GM12874 (cell line): ENCODE measurements around the gene DGKE.

Experiments used
- CTCF ChIP-seq: IDR thresholded peaks from 2 replicates; pipeline ENCODE4 v1.5.1; 2011; ENCODE audit warnings: low read depth, mild to moderate bottlenecking, control low read depth, low read length, moderate library complexity; ENCODE audit not compliant: insufficient read depth

The DGKE gene

GRCh38 chr17:56910509-56911235, 76.7 kb downstream of the DGKE start:
- no peak for TF ChIP-seq CTCF

GRCh38 chr17:56912105-56912999, 78.4 kb downstream of the DGKE start:
- no peak for TF ChIP-seq CTCF

GRCh38 chr17:56913000-56913311, 79.0 kb downstream of the DGKE start:
- TF ChIP-seq CTCF: no peak

GRCh38 chr17:56913353-56913866, 79.5 kb downstream of the DGKE start:
- 0 out of 2 replicates have a peak, but pooled peaks have one; percentile 0 for TF ChIP-seq CTCF

GRCh38 chr17:56913867-56914580, 80.1 kb downstream of the DGKE start, which contains the start of gene TRIM25:
Gene TRIM25, minus strand, starts transcription at chr17:56914049. Its CDS starts 61 bp downstream, at chr17:56913988.
- no peak for TF ChIP-seq CTCF

GRCh38 chr17:56914581-56915273, 80.8 kb downstream of the DGKE start:
- TF ChIP-seq CTCF: no peak
